LHCN-M2 (cell line): ENCODE data around the gene CD34. TPM values are rescaled to one million over a fixed set of nuclear protein-coding genes. Genes with fewer than 3 reads are reported as not detected.
A peak's percentile ranks its signal among the peaks of the same experiment; 100 is the strongest.
"Not testable (repeated sequence)": the region's sequence is repeated elsewhere in the genome, so short reads cannot be mapped to it uniquely, and the experiment has no call there.

Experiments used
- DNase-seq: peaks from one replicate; pipeline ENCODE4 v3.0.0-alpha.2; 2012; ENCODE audit warnings: low read depth
- polyA plus RNA-seq: library from polyadenylated mRNA; unstranded; fragments of >200 nt; gene quantifications from one replicate; pipeline ENCODE4 v1.2.1, GENCODE V29; 2012; ENCODE audit warnings: missing spikeins
- total RNA-seq: library from RNA; depleted of rRNA; stranded (reverse); fragments of >200 nt; gene quantifications from 2 replicates; pipeline ENCODE4 v1.2.3, GENCODE V29; 2014; rRNA removed

Gene CD34, protein sequence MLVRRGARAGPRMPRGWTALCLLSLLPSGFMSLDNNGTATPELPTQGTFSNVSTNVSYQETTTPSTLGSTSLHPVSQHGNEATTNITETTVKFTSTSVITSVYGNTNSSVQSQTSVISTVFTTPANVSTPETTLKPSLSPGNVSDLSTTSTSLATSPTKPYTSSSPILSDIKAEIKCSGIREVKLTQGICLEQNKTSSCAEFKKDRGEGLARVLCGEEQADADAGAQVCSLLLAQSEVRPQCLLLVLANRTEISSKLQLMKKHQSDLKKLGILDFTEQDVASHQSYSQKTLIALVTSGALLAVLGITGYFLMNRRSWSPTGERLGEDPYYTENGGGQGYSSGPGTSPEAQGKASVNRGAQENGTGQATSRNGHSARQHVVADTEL
- 1.2 and 2.1 TPM in 2 replicates for total RNA-seq
- 1.8 TPM for polyA plus RNA-seq

DNA sequence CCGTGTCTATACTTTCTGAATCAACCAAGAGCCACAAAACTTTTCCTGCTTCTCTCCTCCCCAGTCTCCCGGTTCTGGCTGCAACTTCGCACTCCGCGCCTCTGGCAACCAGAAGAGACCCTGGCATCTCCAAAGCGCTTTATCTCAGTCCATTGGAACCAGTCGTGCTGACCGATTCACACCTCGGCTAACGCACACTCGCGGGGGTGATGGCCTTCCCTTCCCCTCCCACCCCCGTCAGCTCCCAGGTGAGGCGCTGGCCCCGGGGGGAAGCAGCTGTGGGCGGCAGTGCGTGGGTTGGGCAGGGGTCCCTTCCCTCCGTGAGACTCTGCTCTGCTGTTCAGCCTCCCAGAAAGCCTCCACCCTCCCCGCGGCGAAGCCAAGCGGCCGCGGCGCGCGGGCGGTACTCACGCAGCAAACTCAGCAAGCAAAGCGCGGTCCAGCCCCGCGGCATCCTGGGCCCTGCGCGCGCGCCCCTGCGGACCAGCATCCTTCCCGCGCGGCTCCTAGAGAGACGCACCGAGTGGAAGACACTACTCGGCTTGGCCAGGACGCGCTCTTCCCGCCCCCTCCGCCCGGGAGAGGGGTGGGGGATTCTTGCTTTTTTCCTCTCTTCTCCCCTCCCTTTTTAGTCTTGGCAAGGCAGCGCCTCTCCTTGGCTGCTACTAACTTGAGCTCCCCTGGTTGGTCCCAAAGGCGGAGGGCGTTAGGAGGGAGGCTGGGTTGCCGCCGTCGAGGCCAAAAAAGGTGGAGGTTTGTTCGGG lies at the start of gene CD34:
TSS of gene CD34 (minus strand) at position 535 of the 764 bp plus-strand sequence. CDS start at position 490, 45 bp downstream.
- DNase-seq, result no peak

DNA sequence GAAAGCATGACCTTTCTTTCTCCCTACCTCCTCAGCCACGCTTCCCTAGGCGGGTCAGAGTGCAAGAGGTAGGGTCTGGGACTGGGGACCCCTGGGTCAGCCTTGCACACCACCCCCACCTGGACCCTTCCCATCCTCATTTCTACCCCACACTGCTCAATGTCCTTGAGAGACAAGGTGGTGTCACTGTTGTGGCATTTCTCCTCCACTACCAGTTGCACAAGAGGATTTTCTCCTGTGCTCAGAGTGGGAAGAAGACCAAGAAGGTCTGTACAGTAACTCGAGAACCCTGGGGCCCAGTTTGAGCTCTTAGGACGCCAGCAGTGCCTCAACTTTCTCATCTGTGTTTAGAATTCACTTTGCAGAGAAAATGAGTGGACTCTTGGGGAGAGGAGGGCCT lies 49.4 kb upstream of the CD34 start:
- DNase-seq, result no peak

DNA sequence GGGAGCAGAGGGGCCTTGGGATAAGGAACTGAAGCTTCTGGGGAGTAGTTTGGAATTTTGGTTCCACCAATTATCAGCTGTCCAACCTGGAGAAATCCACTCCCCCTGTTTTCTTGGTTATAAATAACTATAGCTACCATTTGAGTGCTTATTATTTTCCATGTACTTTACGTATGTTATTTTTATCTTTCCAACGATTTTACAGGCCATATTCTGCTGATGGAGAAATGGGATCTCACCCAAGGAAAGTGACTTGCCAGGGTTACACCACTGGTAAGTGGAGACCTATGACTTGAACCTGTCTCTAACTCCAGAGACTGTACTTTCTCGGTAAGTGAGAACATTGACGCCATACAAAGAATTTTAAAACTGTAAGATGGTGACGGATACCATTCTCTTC lies 49.0 kb upstream of the CD34 start:
- DNase-seq, result no peak

DNA sequence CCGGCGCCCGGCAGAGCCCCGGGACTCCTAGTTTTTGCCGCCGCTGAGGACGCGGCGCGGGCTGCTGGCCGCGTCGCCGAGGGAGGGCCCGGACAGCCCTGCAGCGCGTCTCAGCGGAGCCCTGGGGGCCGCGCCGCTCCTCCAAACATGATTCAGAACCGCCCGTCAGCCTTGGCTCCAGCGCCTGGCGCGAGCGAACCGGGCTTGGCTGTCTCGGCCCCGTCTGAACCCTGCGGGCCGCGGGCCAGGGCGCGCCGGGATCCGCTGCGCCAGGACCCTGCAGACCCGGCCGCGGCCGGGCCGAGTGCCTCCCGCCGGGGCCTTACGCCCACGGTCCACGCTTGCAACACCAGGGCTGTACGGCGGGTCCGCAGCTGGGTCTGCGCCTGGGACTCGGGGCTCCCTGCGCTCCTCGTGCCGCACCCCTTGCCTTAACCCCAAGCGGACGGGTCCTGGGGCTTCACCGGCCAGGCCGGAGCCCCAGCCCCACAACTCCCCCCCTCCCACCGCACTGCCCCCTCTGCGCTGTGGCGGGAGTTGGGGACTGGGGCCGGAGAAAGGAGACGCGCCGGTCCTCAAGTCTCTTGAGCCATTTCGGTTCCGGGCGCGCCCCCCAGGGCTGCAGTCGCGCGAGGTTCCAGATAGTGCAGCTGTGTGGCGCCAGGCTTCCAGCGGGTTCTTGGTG lies 48.4 kb upstream of the CD34 start:
- peak; percentile 42 for DNase-seq

DNA sequence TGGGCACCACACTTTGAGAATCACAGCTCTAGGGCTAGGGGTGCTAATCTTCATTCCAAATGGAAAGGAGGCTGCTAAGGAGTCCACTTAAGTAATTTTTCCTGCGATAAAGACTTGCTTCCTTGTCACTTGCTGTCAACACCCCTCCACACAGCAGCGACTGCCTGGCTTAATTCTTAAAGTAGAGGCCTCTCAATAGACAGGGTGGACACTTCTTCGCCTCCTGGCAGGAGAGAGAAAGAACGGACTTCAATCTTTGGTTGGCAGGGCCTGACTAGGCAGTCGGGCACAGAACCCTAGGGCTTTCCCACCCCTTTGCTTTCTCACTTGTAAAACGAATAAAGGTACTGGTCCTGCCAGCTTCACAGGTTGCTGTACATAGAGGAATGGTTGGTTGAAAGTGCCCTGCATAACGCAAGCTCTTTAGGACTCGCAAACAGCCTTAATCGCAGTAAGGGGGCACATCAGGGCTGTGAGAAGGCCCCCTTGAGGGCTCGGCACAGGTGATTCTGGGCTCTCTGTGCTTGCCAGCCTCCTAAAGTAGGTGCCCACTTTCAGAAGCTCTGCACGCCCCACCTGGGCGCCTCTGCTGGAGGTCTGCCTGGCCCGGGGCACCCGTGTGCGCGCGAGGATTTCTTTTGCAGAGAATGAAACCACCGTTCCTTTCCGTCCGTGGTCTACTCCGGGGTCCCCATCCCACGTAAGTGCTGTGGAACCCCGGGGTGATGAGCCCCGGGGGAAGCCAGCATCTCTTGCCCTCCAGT lies 47.6 kb upstream of the CD34 start:
- DNase-seq, result no peak

- DNase-seq, result no peak
Measured at GRCh38 chr1:207956986-207957385, 46.1 kb upstream of the CD34 start.

- DNase-seq, result no peak
Measured at GRCh38 chr1:207954104-207954503, 43.2 kb upstream of the CD34 start.

DNA sequence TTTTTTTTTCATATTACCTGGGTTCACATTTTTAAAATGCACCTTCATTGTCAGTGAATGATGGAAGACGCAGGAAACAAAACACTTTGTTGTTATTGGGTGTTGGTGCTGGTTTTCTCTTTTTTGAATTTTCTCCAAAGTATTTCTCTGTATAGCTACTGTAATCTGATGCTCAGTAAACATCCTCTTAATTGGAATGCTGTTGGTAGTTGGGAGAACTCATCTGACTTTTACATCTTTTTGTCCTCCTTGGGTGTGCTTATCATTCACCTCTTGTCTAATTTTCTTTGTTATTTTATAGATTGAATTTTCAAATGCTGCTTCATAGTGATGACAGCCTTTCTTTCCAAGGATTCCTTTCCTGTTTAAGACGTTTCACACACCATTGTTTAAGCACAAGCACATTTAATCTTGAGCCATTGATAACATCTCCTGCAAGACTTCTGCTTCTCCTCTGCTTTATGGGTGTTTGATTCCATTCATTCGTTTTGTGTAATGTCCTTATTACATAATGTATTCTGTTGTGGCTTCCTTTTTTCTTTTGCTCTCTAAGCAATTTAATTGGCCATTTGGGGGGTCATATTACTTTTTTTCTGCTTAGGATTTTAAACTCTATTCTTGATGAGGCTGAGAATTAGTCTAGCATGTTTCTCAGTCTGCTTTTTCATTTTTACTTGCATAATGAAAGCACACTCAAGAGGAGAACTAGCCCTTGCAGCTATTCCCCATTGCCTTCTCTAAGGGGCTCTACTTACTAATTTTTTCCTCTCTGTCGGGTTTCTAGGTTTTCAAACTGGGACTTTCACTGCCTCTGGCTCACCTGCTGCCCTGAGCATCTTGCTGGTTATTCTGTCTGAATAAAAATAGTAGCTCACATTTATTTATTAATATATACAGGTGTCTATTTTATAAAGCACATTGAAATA lies 42.0 kb upstream of the CD34 start:
- no peak for DNase-seq

DNA sequence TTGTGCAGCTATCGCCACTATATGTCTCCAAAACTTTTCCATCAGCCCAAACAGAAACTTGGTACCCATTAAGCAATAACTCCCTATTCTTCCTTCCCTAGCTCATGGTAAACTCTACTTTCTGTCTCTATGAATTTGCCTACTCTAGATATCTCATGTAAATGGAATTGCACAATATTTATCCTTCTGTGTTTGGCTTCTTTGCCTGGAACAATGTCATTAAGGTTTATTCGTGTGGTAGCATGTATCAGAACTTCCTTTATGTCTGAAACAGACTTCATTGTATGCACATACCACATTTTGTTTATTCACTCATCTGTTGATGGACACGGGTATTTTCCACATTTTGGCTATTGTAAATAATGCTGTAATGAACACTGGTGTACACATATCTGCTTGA lies 40.7 kb upstream of the CD34 start:
- no peak for DNase-seq

GRCh38 chr1:207950750-207951149 lies 39.8 kb upstream of the CD34 start:
- no peak for DNase-seq

GRCh38 chr1:207949571-207950195 lies 38.8 kb upstream of the CD34 start:
- DNase-seq, result no peak

DNA sequence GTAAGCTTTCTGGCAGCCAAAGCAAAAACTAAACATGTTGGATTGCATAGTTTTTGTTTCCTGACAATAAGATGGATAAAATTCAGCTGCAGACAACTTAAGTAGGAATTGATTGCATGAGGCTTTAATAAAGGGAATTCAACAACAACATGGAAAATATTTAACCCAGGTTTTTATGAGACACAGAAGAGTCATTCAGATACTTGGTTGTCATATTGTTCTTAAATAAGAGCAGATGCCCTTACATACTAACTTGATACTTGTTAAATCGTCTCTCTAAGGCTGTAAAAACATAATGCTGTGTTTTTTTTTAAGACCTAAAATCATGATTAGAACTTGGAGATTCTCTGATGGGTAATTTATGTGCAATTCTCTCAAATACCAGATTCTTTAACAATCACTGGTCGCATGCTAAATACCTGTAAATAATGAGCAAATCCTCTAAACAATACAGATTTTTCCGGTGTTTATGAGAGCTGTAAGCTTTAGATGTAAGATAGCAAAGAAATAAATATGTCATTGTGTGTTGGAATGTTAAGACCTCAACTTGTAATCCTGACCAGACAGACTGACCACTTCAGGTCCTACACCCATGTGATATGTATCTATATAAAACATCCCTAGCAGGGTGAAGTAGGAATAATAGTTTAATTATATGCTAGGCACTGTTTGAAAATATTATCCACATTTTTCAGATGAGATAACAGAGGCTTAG lies 37.8 kb upstream of the CD34 start:
- DNase-seq, result no peak

GRCh38 chr1:207946756-207947155 lies 35.8 kb upstream of the CD34 start:
- DNase-seq, result no peak

DNA sequence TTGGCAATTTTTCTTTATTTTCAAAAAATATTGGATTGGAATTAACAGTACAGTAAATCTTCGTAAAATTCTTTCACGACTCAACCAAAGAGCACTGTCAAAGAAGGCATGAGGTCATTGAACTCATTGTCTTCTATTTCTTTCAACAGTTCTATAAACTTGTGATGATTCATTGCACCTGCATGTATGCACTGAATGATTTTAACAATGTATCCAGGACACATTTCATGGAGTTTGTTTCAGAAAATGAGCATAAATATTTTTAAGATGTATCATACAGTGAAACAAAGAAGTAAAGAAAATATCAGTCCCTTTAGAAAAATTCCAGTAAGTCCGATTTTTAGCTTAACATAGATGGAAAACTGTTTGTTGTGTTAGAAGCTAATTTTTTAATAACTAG lies 33.6 kb upstream of the CD34 start:
- peak; percentile 72 for DNase-seq

- not testable (repeated sequence) for DNase-seq
Measured at GRCh38 chr1:207942337-207942741, 31.4 kb upstream of the CD34 start.

- no peak for DNase-seq
Measured at GRCh38 chr1:207941665-207942064, 30.7 kb upstream of the CD34 start.

DNA sequence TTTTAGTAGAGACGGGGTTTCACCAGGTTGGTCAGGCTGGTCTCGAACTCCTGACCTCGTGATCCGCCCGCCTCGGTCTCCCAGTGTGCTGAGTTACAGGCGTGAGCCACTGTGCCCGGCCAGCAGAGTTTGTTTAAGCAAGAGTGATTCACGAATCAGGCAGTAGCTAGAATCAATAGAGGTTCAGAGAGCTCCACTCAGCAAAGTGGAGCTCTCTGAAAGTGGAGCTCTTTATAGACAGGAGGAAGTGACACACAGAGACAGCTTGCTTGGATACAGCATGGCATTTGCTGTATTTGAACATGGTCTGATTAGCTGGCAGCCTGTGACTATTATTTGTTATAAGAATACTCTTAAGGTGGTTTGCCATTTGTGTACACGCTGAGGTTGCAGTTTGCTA lies 27.1 kb upstream of the CD34 start:
- peak; percentile 30 for DNase-seq

- no peak for DNase-seq
Measured at GRCh38 chr1:207937204-207937603, 26.3 kb upstream of the CD34 start.

GRCh38 chr1:207935166-207935583 lies 24.2 kb upstream of the CD34 start:
- DNase-seq, result no peak
